ENCODE data around the gene MTMR12.

Gene MTMR12

GRCh38 chr5:32323741-32324140 is 11.0 kb upstream of the MTMR12 start:
- no peak for TF ChIP-seq CTCF (IDR thresholded peaks at IDR 0.05)

- no peak for TF ChIP-seq CTCF (IDR thresholded peaks at IDR 0.05)
Measured at GRCh38 chr5:32322882-32323281, 10.1 kb upstream of the MTMR12 start.

GRCh38 chr5:32320576-32320975 is 7.8 kb upstream of the MTMR12 start:
- no peak for TF ChIP-seq CTCF (IDR thresholded peaks at IDR 0.05)

GRCh38 chr5:32319926-32320543 is 7.3 kb upstream of the MTMR12 start:
- TF ChIP-seq CTCF (IDR thresholded peaks at IDR 0.05): no peak

GRCh38 chr5:32319392-32319791 is 6.7 kb upstream of the MTMR12 start:
- TF ChIP-seq CTCF (IDR thresholded peaks at IDR 0.05): no peak

GRCh38 chr5:32317041-32317440 is 4.3 kb upstream of the MTMR12 start:
- TF ChIP-seq CTCF (IDR thresholded peaks at IDR 0.05): no peak

- TF ChIP-seq CTCF (IDR thresholded peaks at IDR 0.05): no peak
Measured at GRCh38 chr5:32315221-32316014, 2.7 kb upstream of the MTMR12 start.

Measured in LNCAP (cell line).